ENCODE data around the gene IMMP2L.

The IMMP2L gene

DNA sequence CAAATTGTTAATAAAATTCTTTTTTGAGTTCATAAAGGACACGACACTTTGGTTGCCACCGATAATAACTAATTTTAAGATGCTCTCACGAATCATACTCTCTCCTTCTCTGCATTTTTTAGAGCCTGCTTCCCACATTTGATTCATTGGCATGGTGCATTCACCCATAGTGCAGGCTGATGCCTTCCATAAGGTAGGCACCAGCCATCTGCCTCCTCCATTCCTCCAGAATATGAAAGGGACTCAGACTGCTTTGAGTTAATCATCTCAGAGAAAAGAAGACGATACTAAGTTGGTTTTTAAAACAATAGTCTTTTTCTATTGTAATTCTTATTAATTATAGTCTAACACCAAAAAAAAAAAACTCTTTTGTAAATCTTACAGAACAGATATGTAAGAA is 505.2 kb downstream of the IMMP2L start:
- no peak overlapping the region for H2AFZ ChIP-seq (ENCODE audit: low read length)
- no peaks in the 10 kb centered on the region for H3K9me3 ChIP-seq (ENCODE audit: insufficient read depth, low read depth, low read length)
- no peak overlapping the region for H3K4me3 ChIP-seq (ENCODE audit: low read length, poor library complexity, severe bottlenecking)
- H3K9me2 ChIP-seq (replicated peaks; ENCODE audit: low read depth, low read length) = no peaks in the 10 kb centered on the region
- H3K36me3 ChIP-seq (ENCODE audit: insufficient read depth, low read length) = no peaks in the 10 kb centered on the region
- no peaks in the 10 kb centered on the region for H3F3A ChIP-seq (ENCODE audit: low read depth)
- no peaks in the 10 kb centered on the region for H3K79me2 ChIP-seq (ENCODE audit: insufficient read depth, low read length)
- H3K27me3 ChIP-seq (ENCODE audit: insufficient read depth, low read length, poor library complexity, severe bottlenecking) = no peaks in the 10 kb centered on the region
- no peak overlapping the region for H3K9ac ChIP-seq (ENCODE audit: low read depth, low read length, poor library complexity, severe bottlenecking)
- peaks cover 10% of the 10 kb centered on the region for H3K4me1 ChIP-seq (ENCODE audit: insufficient read depth, low read length, poor library complexity, severe bottlenecking)
- TF ChIP-seq, protein P1, sequence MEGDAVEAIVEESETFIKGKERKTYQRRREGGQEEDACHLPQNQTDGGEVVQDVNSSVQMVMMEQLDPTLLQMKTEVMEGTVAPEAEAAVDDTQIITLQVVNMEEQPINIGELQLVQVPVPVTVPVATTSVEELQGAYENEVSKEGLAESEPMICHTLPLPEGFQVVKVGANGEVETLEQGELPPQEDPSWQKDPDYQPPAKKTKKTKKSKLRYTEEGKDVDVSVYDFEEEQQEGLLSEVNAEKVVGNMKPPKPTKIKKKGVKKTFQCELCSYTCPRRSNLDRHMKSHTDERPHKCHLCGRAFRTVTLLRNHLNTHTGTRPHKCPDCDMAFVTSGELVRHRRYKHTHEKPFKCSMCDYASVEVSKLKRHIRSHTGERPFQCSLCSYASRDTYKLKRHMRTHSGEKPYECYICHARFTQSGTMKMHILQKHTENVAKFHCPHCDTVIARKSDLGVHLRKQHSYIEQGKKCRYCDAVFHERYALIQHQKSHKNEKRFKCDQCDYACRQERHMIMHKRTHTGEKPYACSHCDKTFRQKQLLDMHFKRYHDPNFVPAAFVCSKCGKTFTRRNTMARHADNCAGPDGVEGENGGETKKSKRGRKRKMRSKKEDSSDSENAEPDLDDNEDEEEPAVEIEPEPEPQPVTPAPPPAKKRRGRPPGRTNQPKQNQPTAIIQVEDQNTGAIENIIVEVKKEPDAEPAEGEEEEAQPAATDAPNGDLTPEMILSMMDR (conservative IDR thresholded peaks at IDR 0.05; ENCODE audit: low read length) = no peak
- TF ChIP-seq EZH2phosphoT487 (IDR thresholded peaks at IDR 0.05; ENCODE audit: borderline replicate concordance) = no peak
- H4K20me1 ChIP-seq (ENCODE audit: insufficient read depth, low read length, poor library complexity, severe bottlenecking) = no peaks in the 10 kb centered on the region
- no peak overlapping the region for H3K4me2 ChIP-seq (ENCODE audit: low read depth, low read length, poor library complexity, severe bottlenecking)

DNA sequence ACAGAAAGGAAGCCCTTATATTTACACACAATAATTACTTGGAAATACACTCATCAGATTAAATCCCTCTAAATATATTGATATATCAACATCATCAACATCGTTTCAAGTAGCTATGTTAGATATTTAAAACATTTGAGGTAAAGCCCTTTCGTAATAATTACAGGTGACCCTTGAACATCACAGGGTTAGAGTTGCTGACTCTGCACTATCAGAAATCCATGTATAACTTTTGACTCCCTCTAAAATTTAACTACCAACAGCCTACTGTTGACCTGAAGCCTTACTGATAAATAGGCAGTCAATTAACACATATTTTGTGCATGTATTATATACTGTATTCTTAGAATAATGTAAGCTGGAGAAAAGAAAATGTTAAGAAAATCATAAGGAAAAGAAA is 505.9 kb downstream of the IMMP2L start:
- H3K4me3 ChIP-seq (ENCODE audit: low read length, poor library complexity, severe bottlenecking) = no peak overlapping the region
- H3K27me3 ChIP-seq (ENCODE audit: insufficient read depth, low read length, poor library complexity, severe bottlenecking) = no peaks in the 10 kb centered on the region
- H3K9ac ChIP-seq (ENCODE audit: low read depth, low read length, poor library complexity, severe bottlenecking) = no peak overlapping the region
- H3K36me3 ChIP-seq (ENCODE audit: insufficient read depth, low read length) = no peaks in the 10 kb centered on the region
- H3K9me2 ChIP-seq (replicated peaks; ENCODE audit: low read depth, low read length) = no peaks in the 10 kb centered on the region
- no peaks in the 10 kb centered on the region for H4K20me1 ChIP-seq (ENCODE audit: insufficient read depth, low read length, poor library complexity, severe bottlenecking)
- no peaks in the 10 kb centered on the region for H3F3A ChIP-seq (ENCODE audit: low read depth)
- H3K79me2 ChIP-seq (ENCODE audit: insufficient read depth, low read length) = no peaks in the 10 kb centered on the region
- TF ChIP-seq, protein P1 (conservative IDR thresholded peaks at IDR 0.05; ENCODE audit: low read length) = no peak
- TF ChIP-seq EZH2phosphoT487 (IDR thresholded peaks at IDR 0.05; ENCODE audit: borderline replicate concordance) = no peak
- H3K4me2 ChIP-seq (ENCODE audit: low read depth, low read length, poor library complexity, severe bottlenecking) = no peak overlapping the region
- no peak overlapping the region for H2AFZ ChIP-seq (ENCODE audit: low read length)
- H3K9me3 ChIP-seq (ENCODE audit: insufficient read depth, low read depth, low read length) = no peaks in the 10 kb centered on the region
- peaks cover 10% of the 10 kb centered on the region for H3K4me1 ChIP-seq (ENCODE audit: insufficient read depth, low read length, poor library complexity, severe bottlenecking)

DNA sequence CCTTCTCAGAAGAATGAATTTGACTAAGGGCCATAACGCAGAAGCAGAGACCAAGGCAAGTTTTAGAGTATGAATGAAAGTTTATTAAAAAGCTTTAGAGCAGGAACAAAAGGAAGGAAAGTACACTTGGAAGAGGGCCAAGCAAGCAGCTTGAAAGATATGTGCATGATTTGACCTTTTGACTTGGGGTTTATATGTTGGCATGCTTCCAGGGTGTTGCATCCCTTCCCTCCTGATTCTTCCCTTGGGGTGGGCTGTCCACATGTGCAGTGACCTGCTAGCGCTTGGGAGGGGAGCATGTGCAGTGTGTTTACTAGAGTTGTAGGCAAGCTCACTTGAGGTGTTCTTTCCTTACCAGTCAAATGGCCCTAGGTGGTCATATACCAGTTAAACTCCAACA is 509.3 kb downstream of the IMMP2L start:
- Histone ChIP-seq H3K9ac (ENCODE audit: low read depth, low read length, poor library complexity, severe bottlenecking) (no peak overlapping the region), H3K4me2 (ENCODE audit: low read depth, low read length, poor library complexity, severe bottlenecking) (no peak overlapping the region), H4K20me1 (ENCODE audit: insufficient read depth, low read length, poor library complexity, severe bottlenecking) (no peaks in the 10 kb centered on the region), H3K4me1 (ENCODE audit: insufficient read depth, low read length, poor library complexity, severe bottlenecking) (peaks cover 10% of the 10 kb centered on the region), H3K27me3 (ENCODE audit: insufficient read depth, low read length, poor library complexity, severe bottlenecking) (no peaks in the 10 kb centered on the region), H3F3A (ENCODE audit: low read depth) (no peaks in the 10 kb centered on the region), H3K9me3 (ENCODE audit: insufficient read depth, low read depth, low read length) (no peaks in the 10 kb centered on the region), H3K4me3 (ENCODE audit: low read length, poor library complexity, severe bottlenecking) (no peak overlapping the region), H2AFZ (ENCODE audit: low read length) (no peak overlapping the region), H3K9me2 (replicated peaks; ENCODE audit: low read depth, low read length) (no peaks in the 10 kb centered on the region), H3K36me3 (ENCODE audit: insufficient read depth, low read length) (no peaks in the 10 kb centered on the region), H3K79me2 (ENCODE audit: insufficient read depth, low read length) (no peaks in the 10 kb centered on the region)
- TF ChIP-seq, protein P1 (conservative IDR thresholded peaks at IDR 0.05; ENCODE audit: low read length) = no peak
- no peak for TF ChIP-seq EZH2phosphoT487 (IDR thresholded peaks at IDR 0.05; ENCODE audit: borderline replicate concordance)

Measured in Loucy (cell line).